ENCODE measurements around the gene MYCL. TPM values are rescaled to one million over a fixed set of nuclear protein-coding genes. Genes with fewer than 3 reads are reported as not detected.

MYCL gene
- total and polyA plus RNA-seq, 2 of the 13 experiments (the other 11 are each of a cell fraction or from before 2014, with no cell fraction given) = 0.31 to 1.7 TPM

- TF ChIP-seq DMAP1 (CRISPR knock-in tag; IDR thresholded peaks at IDR 0.05) = no peak; the same call in 1 of the 2 replicates
- peak; percentile 53; the same call in 1 of the 2 replicates for TF ChIP-seq PITX1 (CRISPR knock-in tag; IDR thresholded peaks at IDR 0.05)
- TF ChIP-seq ZNF280D (CRISPR knock-in tag; IDR thresholded peaks at IDR 0.05) = no peak
- TF ChIP-seq NPAS2 (CRISPR knock-in tag; IDR thresholded peaks at IDR 0.05; ENCODE audit: borderline replicate concordance) = no peak
- TF ChIP-seq ZC3H4 (CRISPR knock-in tag; IDR thresholded peaks at IDR 0.05; ENCODE audit: borderline replicate concordance) = no peak
- TF ChIP-seq SKI (IDR thresholded peaks at IDR 0.05; ENCODE audit: partially characterized antibody) = no peak
- TF ChIP-seq, protein P1, sequence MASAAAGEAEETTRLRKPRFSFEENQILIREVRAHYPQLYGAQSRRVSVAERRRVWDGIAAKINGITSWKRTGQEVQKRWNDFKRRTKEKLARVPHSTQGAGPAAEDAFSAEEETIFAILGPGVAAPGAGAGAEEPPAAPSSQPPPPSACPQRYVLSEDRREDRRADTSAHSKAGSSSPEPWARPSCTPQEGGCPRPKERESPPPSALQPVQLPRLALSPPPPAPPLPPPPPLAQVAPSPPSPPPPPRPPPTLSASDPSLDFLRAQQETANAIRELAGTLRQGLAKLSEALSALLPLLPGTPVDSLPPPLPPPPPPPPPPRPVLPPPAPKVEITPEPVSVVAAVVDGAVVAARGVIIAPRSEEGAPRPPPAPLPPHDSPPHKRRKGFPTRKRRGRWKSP (CRISPR knock-in tag; IDR thresholded peaks at IDR 0.05) = peak; percentile 96
- TF ChIP-seq PCBP2 (optimal IDR thresholded peaks at IDR 0.05; ENCODE audit: low read depth, low read length, poor library complexity, severe bottlenecking) = no peak
- no peak for TF ChIP-seq NR2F2 (IDR thresholded peaks at IDR 0.05; ENCODE audit: borderline replicate concordance, low read depth)
- no peak for TF ChIP-seq ZNF839 (CRISPR knock-in tag; IDR thresholded peaks at IDR 0.05; ENCODE audit: borderline replicate concordance)
- 0 out of 2 replicates have a peak, but pooled peaks have one; percentile 63 for TF ChIP-seq RFXAP (CRISPR knock-in tag; IDR thresholded peaks at IDR 0.05; ENCODE audit: borderline replicate concordance)
- TF ChIP-seq ZNF124 (CRISPR knock-in tag; IDR thresholded peaks at IDR 0.05) = peak; percentile 75; the same call in 1 of the 2 replicates
- peak; percentile 70; the same call in 1 of the 2 replicates for TF ChIP-seq RXRA (CRISPR knock-in tag; IDR thresholded peaks at IDR 0.05)
- no peak for TF ChIP-seq ZNF670 (CRISPR knock-in tag; IDR thresholded peaks at IDR 0.05; ENCODE audit: borderline replicate concordance)
- no peak; the same call in 1 of the 2 replicates for TF ChIP-seq SMAD3 (CRISPR knock-in tag; IDR thresholded peaks at IDR 0.05)
- TF ChIP-seq, protein P2, sequence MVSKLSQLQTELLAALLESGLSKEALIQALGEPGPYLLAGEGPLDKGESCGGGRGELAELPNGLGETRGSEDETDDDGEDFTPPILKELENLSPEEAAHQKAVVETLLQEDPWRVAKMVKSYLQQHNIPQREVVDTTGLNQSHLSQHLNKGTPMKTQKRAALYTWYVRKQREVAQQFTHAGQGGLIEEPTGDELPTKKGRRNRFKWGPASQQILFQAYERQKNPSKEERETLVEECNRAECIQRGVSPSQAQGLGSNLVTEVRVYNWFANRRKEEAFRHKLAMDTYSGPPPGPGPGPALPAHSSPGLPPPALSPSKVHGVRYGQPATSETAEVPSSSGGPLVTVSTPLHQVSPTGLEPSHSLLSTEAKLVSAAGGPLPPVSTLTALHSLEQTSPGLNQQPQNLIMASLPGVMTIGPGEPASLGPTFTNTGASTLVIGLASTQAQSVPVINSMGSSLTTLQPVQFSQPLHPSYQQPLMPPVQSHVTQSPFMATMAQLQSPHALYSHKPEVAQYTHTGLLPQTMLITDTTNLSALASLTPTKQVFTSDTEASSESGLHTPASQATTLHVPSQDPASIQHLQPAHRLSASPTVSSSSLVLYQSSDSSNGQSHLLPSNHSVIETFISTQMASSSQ (IDR thresholded peaks at IDR 0.05; ENCODE audit: low read depth) = no peak
- TF ChIP-seq, protein P2 (CRISPR knock-in tag; IDR thresholded peaks at IDR 0.05; ENCODE audit: borderline replicate concordance) = no peak
- no peak for TF ChIP-seq ZNF766 (CRISPR knock-in tag; IDR thresholded peaks at IDR 0.05; ENCODE audit: borderline replicate concordance)
- no peak; the same call in 1 of the 2 replicates for TF ChIP-seq ZNF788 (CRISPR knock-in tag; IDR thresholded peaks at IDR 0.05; ENCODE audit: borderline replicate concordance)
- no peak for TF ChIP-seq NFIC (IDR thresholded peaks at IDR 0.05; ENCODE audit: low read length)
- no peak for TF ChIP-seq ZBTB21 (CRISPR knock-in tag; IDR thresholded peaks at IDR 0.05)
These were observed at the start of gene MYCL (continued) for GRCh38 chr1:39901714-39902459.
